Omental fat pad (tissue), 4 donors: ENCODE results near the gene EFR3B. TPM values are rescaled to one million over a fixed set of nuclear protein-coding genes. Genes with fewer than 3 reads are reported as not detected.
A peak's percentile ranks its signal among the peaks of the same experiment; 100 is the strongest.

Source experiments
- ATAC-seq: fragments of 150-250 bp; one replicate; pipeline ENCODE4 v1.9.1; 2016; ENCODE audit warnings: mild to moderate bottlenecking, moderate library complexity; ENCODE audit not compliant: low FRiP score
- DNase-seq: peaks from one replicate; pipeline ENCODE4 v3.0.0-alpha.2; 2019; ENCODE audit warnings: low spot score
- CTCF ChIP-seq, 3 donors: fragments of 450-650 bp; IDR thresholded peaks; one replicate each; pipeline ENCODE4 v1.5.1; 2016 to 2017; ENCODE audit warnings: antibody characterized with exemption in 3 of 3, mild to moderate bottlenecking in 3 of 3, moderate library complexity in 2 of 3
- total RNA-seq, 4 donors: library from RNA; depleted of rRNA; stranded (reverse); fragments of >200 nt; gene quantifications; one replicate each; pipeline ENCODE4 v1.1.0, GENCODE V29; 2016

The EFR3B gene
- total RNA-seq, 4 donors from 2014 or later, result 0.63 to 2.2 (median 0.97) TPM

GRCh38 chr2:25035537-25036220 is 6.2 kb upstream of the EFR3B start:
- DNase-seq, result no peak
- no peak for ATAC-seq
- no peak for TF ChIP-seq CTCF (IDR thresholded peaks at IDR 0.05)

- TF ChIP-seq CTCF (IDR thresholded peaks at IDR 0.05), result no peak
- ATAC-seq (no peak), DNase-seq (no peak)
Measured at GRCh38 chr2:25036221-25036559, 5.7 kb upstream of the EFR3B start.

GRCh38 chr2:25039126-25039525 is 2.8 kb upstream of the EFR3B start:
- DNase-seq (no peak), ATAC-seq (no peak)
- no peak for TF ChIP-seq CTCF (IDR thresholded peaks at IDR 0.05)

GRCh38 chr2:25041307-25041927 is 459 bp upstream of the EFR3B start:
- peak; percentile 19 for ATAC-seq
- no peak for DNase-seq
- no peak for TF ChIP-seq CTCF (IDR thresholded peaks at IDR 0.05)

- DNase-seq (no peak), ATAC-seq (peak; percentile 49)
- no peak for TF ChIP-seq CTCF (IDR thresholded peaks at IDR 0.05)
Measured at GRCh38 chr2:25042321-25043240, 705 bp downstream of the EFR3B start.

- DNase-seq (no peak), ATAC-seq (no peak)
- TF ChIP-seq CTCF (IDR thresholded peaks at IDR 0.05), result no peak
Measured at GRCh38 chr2:25043241-25043867, 1.5 kb downstream of the EFR3B start.
